ENCODE measurements around the gene PRICKLE3.

PRICKLE3 gene, protein sequence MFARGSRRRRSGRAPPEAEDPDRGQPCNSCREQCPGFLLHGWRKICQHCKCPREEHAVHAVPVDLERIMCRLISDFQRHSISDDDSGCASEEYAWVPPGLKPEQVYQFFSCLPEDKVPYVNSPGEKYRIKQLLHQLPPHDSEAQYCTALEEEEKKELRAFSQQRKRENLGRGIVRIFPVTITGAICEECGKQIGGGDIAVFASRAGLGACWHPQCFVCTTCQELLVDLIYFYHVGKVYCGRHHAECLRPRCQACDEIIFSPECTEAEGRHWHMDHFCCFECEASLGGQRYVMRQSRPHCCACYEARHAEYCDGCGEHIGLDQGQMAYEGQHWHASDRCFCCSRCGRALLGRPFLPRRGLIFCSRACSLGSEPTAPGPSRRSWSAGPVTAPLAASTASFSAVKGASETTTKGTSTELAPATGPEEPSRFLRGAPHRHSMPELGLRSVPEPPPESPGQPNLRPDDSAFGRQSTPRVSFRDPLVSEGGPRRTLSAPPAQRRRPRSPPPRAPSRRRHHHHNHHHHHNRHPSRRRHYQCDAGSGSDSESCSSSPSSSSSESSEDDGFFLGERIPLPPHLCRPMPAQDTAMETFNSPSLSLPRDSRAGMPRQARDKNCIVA

DNA sequence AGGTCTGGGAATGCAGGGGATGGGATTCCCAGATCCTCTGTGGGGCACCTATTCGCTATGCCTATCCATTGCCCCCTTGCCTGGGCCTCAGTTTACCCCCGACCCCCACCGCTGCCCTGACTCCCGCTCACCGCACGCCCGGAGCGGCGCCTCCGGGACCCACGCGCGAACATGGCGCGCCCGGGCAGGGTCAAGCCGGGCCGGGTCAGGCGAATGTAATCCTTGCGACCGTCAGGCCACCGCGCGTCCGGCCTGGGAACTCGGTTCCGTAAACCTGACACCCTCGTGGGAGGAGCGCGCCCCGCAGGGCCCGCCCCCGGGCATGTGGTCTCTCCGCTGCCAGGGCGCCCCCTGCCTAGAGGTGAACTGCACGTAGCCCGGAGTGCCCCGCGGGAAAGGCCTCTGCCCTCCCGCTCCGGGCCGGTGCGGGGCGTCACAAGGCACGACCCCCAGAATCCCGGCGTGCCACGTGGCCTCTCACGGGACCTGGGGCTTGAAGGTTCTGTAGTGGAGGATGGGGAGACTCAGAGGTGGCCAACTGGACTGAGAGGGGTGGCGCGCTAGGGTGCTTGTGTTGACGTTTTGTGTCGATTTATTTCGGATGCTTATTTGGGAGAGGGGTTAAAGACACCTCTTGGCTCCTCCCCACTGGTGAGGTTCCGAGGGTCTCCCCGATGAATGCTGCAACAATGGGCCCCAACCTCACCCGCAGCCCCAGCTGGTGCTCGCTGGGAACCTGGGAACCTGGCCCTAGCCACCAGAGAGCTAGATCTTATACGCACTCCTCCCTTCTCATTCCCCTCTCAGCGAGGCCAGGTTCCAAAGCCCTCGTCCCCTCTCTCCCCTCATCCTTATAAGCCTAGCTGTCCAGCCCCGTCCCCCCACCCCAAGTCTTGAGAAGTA, at the start of gene PRICKLE3:
PRICKLE3 (minus strand) TSS at position 249 of the 903 bp plus-strand sequence; CDS start at position 173, 76 bp downstream.
- H3K27me3 ChIP-seq (ENCODE audit: control insufficient read depth, insufficient read depth, low read length): no peaks in the 10 kb centered on the region
- peak within 1 kb of the TSS; percentile 66 for H3K9ac ChIP-seq (ENCODE audit: low read length)
- no peaks in the 10 kb centered on the region for H3K36me3 ChIP-seq (ENCODE audit: control insufficient read depth, insufficient read depth, low read length)
- peaks cover 20% of the 10 kb centered on the region for H3K4me1 ChIP-seq (ENCODE audit: control insufficient read depth, insufficient read depth, low read length)
- no peaks in the 10 kb centered on the region for H3K9me3 ChIP-seq (ENCODE audit: control insufficient read depth, low read length)
- peak within 1 kb of the TSS; percentile 63 for H3K4me3 ChIP-seq (ENCODE audit: low read length)

DNA sequence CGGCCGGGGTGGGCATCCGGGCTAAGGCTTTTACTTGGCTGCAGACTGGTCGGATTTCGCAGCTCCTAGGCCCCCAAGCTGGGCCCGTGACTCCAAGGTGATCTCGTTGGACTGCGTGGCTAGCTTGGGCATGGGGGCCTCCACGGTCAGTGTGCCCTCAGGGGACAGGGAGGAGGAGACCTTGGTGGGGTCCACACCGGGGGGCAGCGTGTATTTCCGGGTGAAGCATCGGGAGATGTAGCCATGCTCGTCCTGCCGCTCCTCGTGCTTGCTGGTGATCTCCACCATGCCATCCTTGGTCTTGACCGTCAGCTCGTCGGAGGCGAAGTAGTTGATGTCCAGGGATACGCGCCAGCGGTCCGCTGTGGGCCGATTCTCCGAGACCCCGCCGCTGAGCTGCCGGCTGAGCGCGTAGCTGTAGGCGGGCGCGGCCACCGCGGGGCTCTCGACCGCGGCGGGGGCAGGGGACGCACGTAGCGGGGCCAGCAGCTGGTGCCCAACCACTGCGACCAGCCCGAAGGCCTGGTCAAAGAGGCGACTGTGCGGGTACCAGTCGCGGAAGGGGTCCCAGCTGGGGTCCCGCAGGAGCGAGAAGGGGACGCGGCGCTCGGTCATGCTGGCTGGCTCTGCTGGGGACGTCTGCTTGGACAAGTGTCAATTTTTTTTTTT, 47.8 kb upstream of the PRICKLE3 start:
- Histone ChIP-seq H3K4me3 (ENCODE audit: low read length) (no peak overlapping the region), H3K27me3 (ENCODE audit: control insufficient read depth, insufficient read depth, low read length) (no peaks in the 10 kb centered on the region), H3K4me1 (ENCODE audit: control insufficient read depth, insufficient read depth, low read length) (no peaks in the 10 kb centered on the region), H3K36me3 (ENCODE audit: control insufficient read depth, insufficient read depth, low read length) (no peaks in the 10 kb centered on the region), H3K9me3 (ENCODE audit: control insufficient read depth, low read length) (no peaks in the 10 kb centered on the region), H3K9ac (ENCODE audit: low read length) (no peak overlapping the region)

DNA sequence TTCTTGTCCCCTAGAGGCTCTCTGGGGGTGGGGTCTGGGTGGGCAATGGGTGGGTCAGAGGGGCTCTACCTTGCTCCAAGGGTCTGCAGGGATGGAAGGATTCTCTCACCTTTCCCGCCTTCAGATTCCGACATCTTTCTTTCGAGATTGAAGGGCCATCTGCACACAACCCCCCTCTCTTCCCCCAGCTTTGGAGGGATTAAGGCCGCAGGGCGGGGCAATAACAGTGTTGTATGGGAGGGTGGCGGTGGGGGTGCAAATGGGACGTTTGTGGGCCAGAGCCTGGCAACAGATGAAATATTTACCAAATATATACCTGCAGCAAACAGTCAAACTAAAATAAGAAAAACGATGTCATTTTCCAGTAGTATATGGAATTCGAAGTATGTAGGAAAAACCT, 47.0 kb upstream of the PRICKLE3 start, which contains the start of gene CACNA1F:
CACNA1F (minus strand) TSS at position 165 of the 400 bp plus-strand sequence; CDS start at position 134, 31 bp downstream.
- Histone ChIP-seq H3K4me3 (ENCODE audit: low read length) (no peak within 1 kb of the TSS), H3K27me3 (ENCODE audit: control insufficient read depth, insufficient read depth, low read length) (no peaks in the 10 kb centered on the region), H3K36me3 (ENCODE audit: control insufficient read depth, insufficient read depth, low read length) (no peaks in the 10 kb centered on the region), H3K9me3 (ENCODE audit: control insufficient read depth, low read length) (no peaks in the 10 kb centered on the region), H3K4me1 (ENCODE audit: control insufficient read depth, insufficient read depth, low read length) (no peaks in the 10 kb centered on the region), H3K9ac (ENCODE audit: low read length) (no peak within 1 kb of the TSS)

DNA sequence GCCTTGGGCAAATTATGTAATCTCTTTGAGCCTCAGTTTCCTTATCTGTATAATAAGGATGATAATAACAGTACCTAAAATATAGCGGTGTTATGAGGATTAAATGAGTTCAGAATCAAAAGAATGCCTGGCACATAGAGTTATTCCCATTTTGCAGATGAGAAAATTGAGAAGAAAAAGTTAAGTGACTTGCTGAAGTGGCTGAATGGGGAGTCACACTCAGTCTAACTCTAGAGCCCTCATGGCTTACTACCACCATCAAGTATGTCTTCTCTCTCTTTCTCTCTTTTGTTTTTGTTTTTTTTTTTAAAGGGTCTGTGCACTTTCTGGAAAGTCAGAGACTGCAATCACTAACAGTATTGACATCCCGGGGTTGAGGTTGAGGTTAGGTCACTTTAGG, 46.4 kb upstream of the PRICKLE3 start:
- Histone ChIP-seq H3K36me3 (ENCODE audit: control insufficient read depth, insufficient read depth, low read length) (no peaks in the 10 kb centered on the region), H3K27me3 (ENCODE audit: control insufficient read depth, insufficient read depth, low read length) (no peaks in the 10 kb centered on the region), H3K9me3 (ENCODE audit: control insufficient read depth, low read length) (no peaks in the 10 kb centered on the region), H3K4me3 (ENCODE audit: low read length) (no peak overlapping the region), H3K4me1 (ENCODE audit: control insufficient read depth, insufficient read depth, low read length) (no peaks in the 10 kb centered on the region), H3K9ac (ENCODE audit: low read length) (no peak overlapping the region)

DNA sequence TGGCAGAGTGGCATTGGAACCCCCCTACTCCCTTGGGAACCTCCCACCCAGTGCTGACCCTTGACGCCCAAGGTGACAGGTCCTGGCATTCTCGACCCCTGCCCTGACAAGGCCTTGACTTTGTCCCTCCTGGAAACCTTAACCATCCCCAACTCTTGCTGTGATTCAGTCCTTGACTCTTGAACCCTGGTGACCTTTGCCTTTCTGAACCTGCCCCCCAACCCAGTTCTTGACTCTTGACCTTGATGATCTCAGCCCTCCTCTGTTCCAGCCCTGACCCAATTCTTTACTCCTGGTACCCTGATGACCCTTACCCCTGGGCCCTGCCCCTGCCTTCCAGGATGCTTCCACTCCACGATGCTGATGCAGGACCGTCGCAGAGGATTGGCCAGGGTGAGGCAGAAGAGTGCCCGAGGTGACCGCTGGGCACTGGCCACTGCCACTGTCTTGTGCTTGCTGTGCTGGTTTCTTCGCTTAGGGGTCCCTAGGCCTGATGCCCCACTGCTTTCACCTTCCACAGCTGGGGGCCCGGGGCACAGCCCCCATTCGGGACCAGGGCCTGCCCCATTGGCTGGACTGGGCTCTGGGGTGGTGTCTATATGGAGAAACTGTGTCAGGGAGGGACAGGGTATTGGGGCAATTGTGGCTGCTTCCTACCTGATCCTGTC, 45.3 kb upstream of the PRICKLE3 start:
- no peak overlapping the region for H3K9ac ChIP-seq (ENCODE audit: low read length)
- H3K9me3 ChIP-seq (ENCODE audit: control insufficient read depth, low read length): no peaks in the 10 kb centered on the region
- H3K27me3 ChIP-seq (ENCODE audit: control insufficient read depth, insufficient read depth, low read length): no peaks in the 10 kb centered on the region
- H3K4me3 ChIP-seq (ENCODE audit: low read length): no peak overlapping the region
- H3K36me3 ChIP-seq (ENCODE audit: control insufficient read depth, insufficient read depth, low read length): no peaks in the 10 kb centered on the region
- H3K4me1 ChIP-seq (ENCODE audit: control insufficient read depth, insufficient read depth, low read length): no peaks in the 10 kb centered on the region

DNA sequence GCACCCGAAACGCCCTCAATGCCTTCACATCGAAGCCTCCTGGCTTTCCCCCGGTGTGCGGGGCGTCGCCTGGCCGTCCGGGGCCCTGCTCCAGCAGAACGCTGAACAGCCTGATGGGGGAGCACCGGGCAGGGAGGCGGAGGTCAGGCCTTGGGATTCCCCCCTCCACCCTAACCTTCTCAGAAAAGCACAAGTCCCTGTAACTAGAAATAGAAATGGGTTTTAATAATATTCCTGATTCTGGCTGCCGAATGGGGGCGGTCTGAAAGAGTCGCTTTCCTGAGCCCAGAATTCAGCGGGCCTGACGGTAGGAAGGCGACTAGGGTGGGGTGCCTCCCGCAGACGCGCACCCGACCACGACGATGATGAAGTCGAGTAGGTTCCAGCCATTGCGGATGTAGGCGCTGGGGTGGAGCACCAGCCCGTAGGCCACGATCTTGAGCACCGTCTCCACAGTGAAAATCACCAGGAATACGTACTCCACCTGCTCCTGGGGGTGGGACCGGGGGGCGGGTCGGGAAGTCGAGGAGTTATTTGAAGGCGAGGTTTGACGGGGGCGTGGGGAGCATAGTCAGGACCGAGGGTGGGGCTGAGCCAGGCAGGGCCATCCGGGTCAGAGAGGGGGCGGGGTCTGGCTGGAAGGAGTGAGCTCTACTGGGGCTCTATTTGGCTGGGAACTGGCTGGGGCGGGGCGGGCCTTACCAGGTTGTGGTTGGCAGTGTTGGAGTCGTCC, 44.5 kb upstream of the PRICKLE3 start:
- no peak overlapping the region for H3K4me3 ChIP-seq (ENCODE audit: low read length)

DNA sequence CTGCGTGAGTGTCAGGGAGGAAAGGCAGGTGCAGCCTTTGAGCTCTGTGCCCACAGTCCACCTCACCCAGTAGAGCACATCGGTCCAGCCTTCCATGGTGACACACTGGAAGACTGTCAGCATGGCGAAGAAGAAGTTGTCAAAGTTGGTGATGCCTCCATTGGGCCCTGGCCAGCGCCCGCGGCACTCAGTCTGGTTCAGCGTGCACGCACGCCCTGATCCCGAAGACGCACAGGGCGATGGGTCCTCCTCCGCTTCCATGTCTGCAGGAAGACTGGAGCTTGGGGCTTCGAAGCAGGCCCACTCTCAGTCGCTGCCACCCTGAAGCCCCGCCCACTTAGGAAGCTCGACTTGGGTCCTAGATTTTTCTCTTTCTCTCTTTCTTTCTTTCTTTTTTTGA, 42.0 kb upstream of the PRICKLE3 start:
- H3K4me3 ChIP-seq (ENCODE audit: low read length): no peak overlapping the region
- no peaks in the 10 kb centered on the region for H3K4me1 ChIP-seq (ENCODE audit: control insufficient read depth, insufficient read depth, low read length)
- no peaks in the 10 kb centered on the region for H3K36me3 ChIP-seq (ENCODE audit: control insufficient read depth, insufficient read depth, low read length)
- H3K9me3 ChIP-seq (ENCODE audit: control insufficient read depth, low read length): no peaks in the 10 kb centered on the region
- no peaks in the 10 kb centered on the region for H3K27me3 ChIP-seq (ENCODE audit: control insufficient read depth, insufficient read depth, low read length)
- H3K9ac ChIP-seq (ENCODE audit: low read length): no peak overlapping the region

More for the DNA sequence above, 44.5 kb upstream of the PRICKLE3 start:
- no peaks in the 10 kb centered on the region for H3K9me3 ChIP-seq (ENCODE audit: control insufficient read depth, low read length)
- peak overlapping the region; percentile 56 for H3K9ac ChIP-seq (ENCODE audit: low read length)
- no peaks in the 10 kb centered on the region for H3K27me3 ChIP-seq (ENCODE audit: control insufficient read depth, insufficient read depth, low read length)
- no peaks in the 10 kb centered on the region for H3K36me3 ChIP-seq (ENCODE audit: control insufficient read depth, insufficient read depth, low read length)
- H3K4me1 ChIP-seq (ENCODE audit: control insufficient read depth, insufficient read depth, low read length): no peaks in the 10 kb centered on the region

DNA sequence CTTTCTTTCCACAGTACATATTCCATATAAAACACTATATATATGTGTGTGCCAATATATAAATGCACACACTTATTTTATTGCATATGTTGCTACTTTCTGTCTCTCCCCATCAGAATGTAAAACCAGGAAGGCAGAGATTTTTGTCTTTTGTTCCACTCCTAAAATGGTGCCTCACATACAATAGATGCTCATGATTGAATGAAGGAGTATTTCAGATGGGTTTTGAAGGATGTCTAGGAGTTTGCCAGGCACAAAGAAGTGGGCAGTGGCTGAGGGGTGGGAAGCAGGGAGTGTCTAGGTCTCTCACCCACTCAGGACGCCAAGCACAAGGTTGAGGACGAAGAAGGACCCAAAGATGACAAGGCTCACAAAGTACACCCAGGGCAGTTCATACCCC, 41.6 kb upstream of the PRICKLE3 start:
- no peak overlapping the region for H3K9ac ChIP-seq (ENCODE audit: low read length)
- no peaks in the 10 kb centered on the region for H3K9me3 ChIP-seq (ENCODE audit: control insufficient read depth, low read length)
- H3K36me3 ChIP-seq (ENCODE audit: control insufficient read depth, insufficient read depth, low read length): no peaks in the 10 kb centered on the region
- no peak overlapping the region for H3K4me3 ChIP-seq (ENCODE audit: low read length)
- H3K4me1 ChIP-seq (ENCODE audit: control insufficient read depth, insufficient read depth, low read length): no peaks in the 10 kb centered on the region
- no peaks in the 10 kb centered on the region for H3K27me3 ChIP-seq (ENCODE audit: control insufficient read depth, insufficient read depth, low read length)

DNA sequence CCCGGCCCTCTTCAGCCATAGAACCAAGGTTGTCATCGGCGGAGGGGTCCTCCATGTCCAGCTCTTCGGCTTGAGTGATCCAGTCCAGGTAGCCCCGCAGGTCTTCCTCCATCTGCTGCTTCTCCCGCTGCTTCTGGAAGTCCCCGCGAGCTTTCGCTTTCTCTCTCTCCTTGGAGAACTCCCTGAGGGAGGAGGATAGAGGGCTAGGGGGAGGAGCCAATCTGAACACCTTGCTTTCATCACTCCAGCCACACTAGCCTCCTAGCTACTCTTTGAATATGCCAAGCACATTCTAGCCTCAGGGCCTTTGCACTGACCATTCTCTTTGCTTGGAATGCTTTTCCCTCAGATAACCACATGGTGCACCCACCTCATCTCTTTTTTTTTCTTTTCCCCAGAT, 40.8 kb upstream of the PRICKLE3 start:
- Histone ChIP-seq H3K27me3 (ENCODE audit: control insufficient read depth, insufficient read depth, low read length) (no peaks in the 10 kb centered on the region), H3K9ac (ENCODE audit: low read length) (no peak overlapping the region), H3K4me3 (ENCODE audit: low read length) (no peak overlapping the region), H3K9me3 (ENCODE audit: control insufficient read depth, low read length) (no peaks in the 10 kb centered on the region), H3K4me1 (ENCODE audit: control insufficient read depth, insufficient read depth, low read length) (no peaks in the 10 kb centered on the region), H3K36me3 (ENCODE audit: control insufficient read depth, insufficient read depth, low read length) (no peaks in the 10 kb centered on the region)

DNA sequence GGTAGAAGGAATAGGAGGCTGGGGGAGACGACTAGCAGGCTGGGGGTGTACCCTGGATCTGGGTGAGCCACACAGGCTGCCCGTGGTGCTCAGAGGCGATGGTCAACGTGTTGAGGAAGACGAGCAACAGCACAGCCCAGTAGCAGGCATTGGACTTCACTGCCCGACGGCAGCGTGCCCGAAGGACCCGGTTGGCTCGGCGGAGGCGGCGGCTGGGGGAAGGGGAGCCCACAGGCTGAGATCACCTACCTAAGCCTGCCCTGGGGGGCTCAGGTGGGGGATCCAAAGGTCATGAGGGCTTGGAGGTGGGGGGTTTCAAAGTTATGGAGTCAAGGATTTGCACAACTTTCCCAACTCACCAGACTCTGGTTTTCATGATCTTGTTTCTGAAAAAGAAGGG, 39.7 kb upstream of the PRICKLE3 start:
- no peaks in the 10 kb centered on the region for H3K9me3 ChIP-seq (ENCODE audit: control insufficient read depth, low read length)
- H3K36me3 ChIP-seq (ENCODE audit: control insufficient read depth, insufficient read depth, low read length): no peaks in the 10 kb centered on the region
- no peak overlapping the region for H3K9ac ChIP-seq (ENCODE audit: low read length)
- no peaks in the 10 kb centered on the region for H3K27me3 ChIP-seq (ENCODE audit: control insufficient read depth, insufficient read depth, low read length)
- H3K4me1 ChIP-seq (ENCODE audit: control insufficient read depth, insufficient read depth, low read length): no peaks in the 10 kb centered on the region
- no peak overlapping the region for H3K4me3 ChIP-seq (ENCODE audit: low read length)

DNA sequence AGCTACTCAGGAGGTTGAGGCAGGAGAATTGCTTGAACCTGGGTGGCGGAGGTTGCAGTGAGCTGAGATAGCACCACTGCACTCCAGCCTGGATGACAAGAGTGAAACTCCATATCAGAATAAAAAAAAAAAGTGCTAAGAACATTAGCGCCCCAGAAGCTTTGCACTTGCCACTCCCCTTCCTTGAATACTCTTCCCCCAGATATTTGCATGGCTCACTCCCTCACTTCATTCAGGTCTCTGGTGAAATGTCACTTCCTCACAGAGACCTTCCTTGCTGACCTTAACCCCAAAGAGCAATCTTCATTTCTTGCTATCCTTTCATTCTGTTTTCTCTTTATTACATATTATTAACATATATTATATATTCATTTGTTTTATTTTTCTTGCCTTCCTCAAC, 35.7 kb upstream of the PRICKLE3 start:
- H3K4me1 ChIP-seq (ENCODE audit: control insufficient read depth, insufficient read depth, low read length): no peaks in the 10 kb centered on the region
- no peak overlapping the region for H3K4me3 ChIP-seq (ENCODE audit: low read length)
- H3K9ac ChIP-seq (ENCODE audit: low read length): no peak overlapping the region
- H3K36me3 ChIP-seq (ENCODE audit: control insufficient read depth, insufficient read depth, low read length): no peaks in the 10 kb centered on the region
- no peaks in the 10 kb centered on the region for H3K9me3 ChIP-seq (ENCODE audit: control insufficient read depth, low read length)
- H3K27me3 ChIP-seq (ENCODE audit: control insufficient read depth, insufficient read depth, low read length): no peaks in the 10 kb centered on the region
